Measurements from ENCODE around the gene ERVH48-1. TPM values are rescaled to one million over a fixed set of nuclear protein-coding genes. Genes with fewer than 3 reads are reported as not detected.

The ERVH48-1 gene
- total RNA-seq, 1 experiment from 2014 or later: 14.7 TPM

GRCh38 chr21:42878993-42879787, 46.2 kb downstream of the ERVH48-1 start, which contains the start of gene WDR4 (continued):
- TF ChIP-seq AR (CRISPR knock-in tag; IDR thresholded peaks at IDR 0.05): no peak
- TF ChIP-seq CREB1 (CRISPR knock-in tag; IDR thresholded peaks at IDR 0.05): peak; percentile 81
- 0 out of 2 replicates have a peak, but pooled peaks have one; percentile 45 for TF ChIP-seq PRRX2 (CRISPR knock-in tag; IDR thresholded peaks at IDR 0.05)
- TF ChIP-seq, protein P1, sequence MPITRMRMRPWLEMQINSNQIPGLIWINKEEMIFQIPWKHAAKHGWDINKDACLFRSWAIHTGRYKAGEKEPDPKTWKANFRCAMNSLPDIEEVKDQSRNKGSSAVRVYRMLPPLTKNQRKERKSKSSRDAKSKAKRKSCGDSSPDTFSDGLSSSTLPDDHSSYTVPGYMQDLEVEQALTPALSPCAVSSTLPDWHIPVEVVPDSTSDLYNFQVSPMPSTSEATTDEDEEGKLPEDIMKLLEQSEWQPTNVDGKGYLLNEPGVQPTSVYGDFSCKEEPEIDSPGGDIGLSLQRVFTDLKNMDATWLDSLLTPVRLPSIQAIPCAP (CRISPR knock-in tag; IDR thresholded peaks at IDR 0.05): no peak
- TF ChIP-seq, protein P2, sequence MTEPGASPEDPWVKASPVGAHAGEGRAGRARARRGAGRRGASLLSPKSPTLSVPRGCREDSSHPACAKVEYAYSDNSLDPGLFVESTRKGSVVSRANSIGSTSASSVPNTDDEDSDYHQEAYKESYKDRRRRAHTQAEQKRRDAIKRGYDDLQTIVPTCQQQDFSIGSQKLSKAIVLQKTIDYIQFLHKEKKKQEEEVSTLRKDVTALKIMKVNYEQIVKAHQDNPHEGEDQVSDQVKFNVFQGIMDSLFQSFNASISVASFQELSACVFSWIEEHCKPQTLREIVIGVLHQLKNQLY (CRISPR knock-in tag; IDR thresholded peaks at IDR 0.05): no peak
- peak; percentile 77; the same call in 1 of the 2 replicates for TF ChIP-seq ATF1 (CRISPR knock-in tag; IDR thresholded peaks at IDR 0.05)
- TF ChIP-seq TCF7 (CRISPR knock-in tag; IDR thresholded peaks at IDR 0.05; ENCODE audit: low read depth): peak; percentile 79; the same call in 1 of the 2 replicates
- no peak for TF ChIP-seq ZNF396 (CRISPR knock-in tag; IDR thresholded peaks at IDR 0.05; ENCODE audit: borderline replicate concordance)
- TF ChIP-seq SP1 (CRISPR knock-in tag; conservative IDR thresholded peaks at IDR 0.05): peak; percentile 81
- TF ChIP-seq ZNF671 (CRISPR knock-in tag; IDR thresholded peaks at IDR 0.05): no peak
- TF ChIP-seq TEAD4 (CRISPR knock-in tag; IDR thresholded peaks at IDR 0.05): no peak
- TF ChIP-seq, protein P3, sequence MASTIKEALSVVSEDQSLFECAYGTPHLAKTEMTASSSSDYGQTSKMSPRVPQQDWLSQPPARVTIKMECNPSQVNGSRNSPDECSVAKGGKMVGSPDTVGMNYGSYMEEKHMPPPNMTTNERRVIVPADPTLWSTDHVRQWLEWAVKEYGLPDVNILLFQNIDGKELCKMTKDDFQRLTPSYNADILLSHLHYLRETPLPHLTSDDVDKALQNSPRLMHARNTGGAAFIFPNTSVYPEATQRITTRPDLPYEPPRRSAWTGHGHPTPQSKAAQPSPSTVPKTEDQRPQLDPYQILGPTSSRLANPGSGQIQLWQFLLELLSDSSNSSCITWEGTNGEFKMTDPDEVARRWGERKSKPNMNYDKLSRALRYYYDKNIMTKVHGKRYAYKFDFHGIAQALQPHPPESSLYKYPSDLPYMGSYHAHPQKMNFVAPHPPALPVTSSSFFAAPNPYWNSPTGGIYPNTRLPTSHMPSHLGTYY (CRISPR knock-in tag; IDR thresholded peaks at IDR 0.05): no peak
- TF ChIP-seq PREB (CRISPR knock-in tag; IDR thresholded peaks at IDR 0.05; ENCODE audit: borderline replicate concordance): no peak; the same call in 1 of the 2 replicates
- peak; percentile 97 for TF ChIP-seq USF1 (CRISPR knock-in tag; IDR thresholded peaks at IDR 0.05)
- no peak for TF ChIP-seq RORB (CRISPR knock-in tag; IDR thresholded peaks at IDR 0.05)
- no peak for TF ChIP-seq IRF2 (CRISPR knock-in tag; IDR thresholded peaks at IDR 0.05; ENCODE audit: borderline replicate concordance, low read depth)
- TF ChIP-seq, protein P4, sequence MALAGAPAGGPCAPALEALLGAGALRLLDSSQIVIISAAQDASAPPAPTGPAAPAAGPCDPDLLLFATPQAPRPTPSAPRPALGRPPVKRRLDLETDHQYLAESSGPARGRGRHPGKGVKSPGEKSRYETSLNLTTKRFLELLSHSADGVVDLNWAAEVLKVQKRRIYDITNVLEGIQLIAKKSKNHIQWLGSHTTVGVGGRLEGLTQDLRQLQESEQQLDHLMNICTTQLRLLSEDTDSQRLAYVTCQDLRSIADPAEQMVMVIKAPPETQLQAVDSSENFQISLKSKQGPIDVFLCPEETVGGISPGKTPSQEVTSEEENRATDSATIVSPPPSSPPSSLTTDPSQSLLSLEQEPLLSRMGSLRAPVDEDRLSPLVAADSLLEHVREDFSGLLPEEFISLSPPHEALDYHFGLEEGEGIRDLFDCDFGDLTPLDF (CRISPR knock-in tag; IDR thresholded peaks at IDR 0.05): no peak; the same call in 1 of the 2 replicates
- TF ChIP-seq, protein P5, sequence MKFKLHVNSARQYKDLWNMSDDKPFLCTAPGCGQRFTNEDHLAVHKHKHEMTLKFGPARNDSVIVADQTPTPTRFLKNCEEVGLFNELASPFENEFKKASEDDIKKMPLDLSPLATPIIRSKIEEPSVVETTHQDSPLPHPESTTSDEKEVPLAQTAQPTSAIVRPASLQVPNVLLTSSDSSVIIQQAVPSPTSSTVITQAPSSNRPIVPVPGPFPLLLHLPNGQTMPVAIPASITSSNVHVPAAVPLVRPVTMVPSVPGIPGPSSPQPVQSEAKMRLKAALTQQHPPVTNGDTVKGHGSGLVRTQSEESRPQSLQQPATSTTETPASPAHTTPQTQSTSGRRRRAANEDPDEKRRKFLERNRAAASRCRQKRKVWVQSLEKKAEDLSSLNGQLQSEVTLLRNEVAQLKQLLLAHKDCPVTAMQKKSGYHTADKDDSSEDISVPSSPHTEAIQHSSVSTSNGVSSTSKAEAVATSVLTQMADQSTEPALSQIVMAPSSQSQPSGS (CRISPR knock-in tag; IDR thresholded peaks at IDR 0.05; ENCODE audit: borderline replicate concordance, low read depth): no peak
- TF ChIP-seq ETV6 (CRISPR knock-in tag; IDR thresholded peaks at IDR 0.05): no peak
- TF ChIP-seq, protein P6, sequence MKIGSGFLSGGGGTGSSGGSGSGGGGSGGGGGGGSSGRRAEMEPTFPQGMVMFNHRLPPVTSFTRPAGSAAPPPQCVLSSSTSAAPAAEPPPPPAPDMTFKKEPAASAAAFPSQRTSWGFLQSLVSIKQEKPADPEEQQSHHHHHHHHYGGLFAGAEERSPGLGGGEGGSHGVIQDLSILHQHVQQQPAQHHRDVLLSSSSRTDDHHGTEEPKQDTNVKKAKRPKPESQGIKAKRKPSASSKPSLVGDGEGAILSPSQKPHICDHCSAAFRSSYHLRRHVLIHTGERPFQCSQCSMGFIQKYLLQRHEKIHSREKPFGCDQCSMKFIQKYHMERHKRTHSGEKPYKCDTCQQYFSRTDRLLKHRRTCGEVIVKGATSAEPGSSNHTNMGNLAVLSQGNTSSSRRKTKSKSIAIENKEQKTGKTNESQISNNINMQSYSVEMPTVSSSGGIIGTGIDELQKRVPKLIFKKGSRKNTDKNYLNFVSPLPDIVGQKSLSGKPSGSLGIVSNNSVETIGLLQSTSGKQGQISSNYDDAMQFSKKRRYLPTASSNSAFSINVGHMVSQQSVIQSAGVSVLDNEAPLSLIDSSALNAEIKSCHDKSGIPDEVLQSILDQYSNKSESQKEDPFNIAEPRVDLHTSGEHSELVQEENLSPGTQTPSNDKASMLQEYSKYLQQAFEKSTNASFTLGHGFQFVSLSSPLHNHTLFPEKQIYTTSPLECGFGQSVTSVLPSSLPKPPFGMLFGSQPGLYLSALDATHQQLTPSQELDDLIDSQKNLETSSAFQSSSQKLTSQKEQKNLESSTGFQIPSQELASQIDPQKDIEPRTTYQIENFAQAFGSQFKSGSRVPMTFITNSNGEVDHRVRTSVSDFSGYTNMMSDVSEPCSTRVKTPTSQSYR (CRISPR knock-in tag; IDR thresholded peaks at IDR 0.05): 0 out of 2 replicates have a peak, but pooled peaks have one; percentile 70
- 0 out of 2 replicates have a peak, but pooled peaks have one; percentile 21 for TF ChIP-seq KAT7 (CRISPR knock-in tag; IDR thresholded peaks at IDR 0.05; ENCODE audit: borderline replicate concordance)
- TF ChIP-seq, protein P7, sequence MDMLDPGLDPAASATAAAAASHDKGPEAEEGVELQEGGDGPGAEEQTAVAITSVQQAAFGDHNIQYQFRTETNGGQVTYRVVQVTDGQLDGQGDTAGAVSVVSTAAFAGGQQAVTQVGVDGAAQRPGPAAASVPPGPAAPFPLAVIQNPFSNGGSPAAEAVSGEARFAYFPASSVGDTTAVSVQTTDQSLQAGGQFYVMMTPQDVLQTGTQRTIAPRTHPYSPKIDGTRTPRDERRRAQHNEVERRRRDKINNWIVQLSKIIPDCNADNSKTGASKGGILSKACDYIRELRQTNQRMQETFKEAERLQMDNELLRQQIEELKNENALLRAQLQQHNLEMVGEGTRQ (CRISPR knock-in tag; IDR thresholded peaks at IDR 0.05): peak; percentile 95
- peak; percentile 73 for TF ChIP-seq NFYB (CRISPR knock-in tag; conservative IDR thresholded peaks at IDR 0.05; ENCODE audit: low read depth)
- peak; percentile 99 for TF ChIP-seq CREM (CRISPR knock-in tag; IDR thresholded peaks at IDR 0.05)

Measured in WTC11 (cell line).